Choroid plexus epithelial cell (primary cell): Measurements from ENCODE around the gene CCDC197.
A peak's percentile ranks its signal among the peaks of the same experiment; 100 is the strongest.

Experiments used
- DNase-seq: peaks from one replicate; pipeline ENCODE4 v3.0.0-alpha.2; 2010; ENCODE audit warnings: low read depth
- H3K4me3 ChIP-seq: 2 replicates; pipeline ENCODE4 v1.5.1; 2011; ENCODE audit warnings: low read depth, mild to moderate bottlenecking, control low read depth, low read length, moderate library complexity
- CTCF ChIP-seq: conservative IDR thresholded peaks from 2 replicates; pipeline ENCODE4 v1.5.1; 2011; ENCODE audit warnings: low read depth, mild to moderate bottlenecking, control low read depth, inconsistent platforms, low read length, moderate library complexity

Gene CCDC197

GRCh38 chr14:93957751-93958566 lies 39.1 kb upstream of the CCDC197 start:
- DNase-seq: no peak
- H3K4me3 ChIP-seq: no peak overlapping the region
- TF ChIP-seq CTCF: no peak

DNA sequence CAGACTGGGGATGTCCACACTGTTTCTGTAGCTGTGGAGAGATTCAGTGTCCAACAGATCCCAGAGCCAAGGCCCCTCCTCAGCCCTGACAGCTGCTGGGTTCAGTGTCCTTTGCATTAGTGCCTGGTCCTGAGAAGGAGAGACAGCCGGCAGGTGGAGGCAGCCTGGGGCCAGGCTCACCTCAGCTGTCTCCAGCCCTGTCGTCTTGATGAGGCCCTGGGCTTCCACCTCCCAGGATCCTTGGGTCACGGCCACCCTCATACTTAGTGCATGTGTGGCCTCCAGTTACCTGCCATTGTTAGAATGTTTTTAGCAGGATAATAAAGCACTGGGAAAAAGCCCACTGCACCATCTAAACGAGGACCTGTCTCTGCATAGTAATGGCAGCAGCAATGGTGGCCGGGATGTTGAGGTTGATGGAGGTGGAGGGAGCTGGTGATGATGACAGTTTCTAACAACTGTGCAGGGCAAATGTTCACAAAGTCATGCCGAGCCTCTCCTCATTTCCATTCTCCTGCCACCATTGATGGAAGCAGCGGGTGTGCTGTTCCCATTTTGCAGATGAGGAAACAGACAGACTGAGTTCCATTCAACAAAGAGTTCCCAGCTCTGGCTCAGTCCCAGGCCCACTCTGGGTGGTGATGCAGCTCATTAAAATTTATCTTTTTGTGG lies 38.4 kb upstream of the CCDC197 start:
- TF ChIP-seq CTCF: no peak
- no peak overlapping the region for H3K4me3 ChIP-seq
- no peak for DNase-seq

DNA sequence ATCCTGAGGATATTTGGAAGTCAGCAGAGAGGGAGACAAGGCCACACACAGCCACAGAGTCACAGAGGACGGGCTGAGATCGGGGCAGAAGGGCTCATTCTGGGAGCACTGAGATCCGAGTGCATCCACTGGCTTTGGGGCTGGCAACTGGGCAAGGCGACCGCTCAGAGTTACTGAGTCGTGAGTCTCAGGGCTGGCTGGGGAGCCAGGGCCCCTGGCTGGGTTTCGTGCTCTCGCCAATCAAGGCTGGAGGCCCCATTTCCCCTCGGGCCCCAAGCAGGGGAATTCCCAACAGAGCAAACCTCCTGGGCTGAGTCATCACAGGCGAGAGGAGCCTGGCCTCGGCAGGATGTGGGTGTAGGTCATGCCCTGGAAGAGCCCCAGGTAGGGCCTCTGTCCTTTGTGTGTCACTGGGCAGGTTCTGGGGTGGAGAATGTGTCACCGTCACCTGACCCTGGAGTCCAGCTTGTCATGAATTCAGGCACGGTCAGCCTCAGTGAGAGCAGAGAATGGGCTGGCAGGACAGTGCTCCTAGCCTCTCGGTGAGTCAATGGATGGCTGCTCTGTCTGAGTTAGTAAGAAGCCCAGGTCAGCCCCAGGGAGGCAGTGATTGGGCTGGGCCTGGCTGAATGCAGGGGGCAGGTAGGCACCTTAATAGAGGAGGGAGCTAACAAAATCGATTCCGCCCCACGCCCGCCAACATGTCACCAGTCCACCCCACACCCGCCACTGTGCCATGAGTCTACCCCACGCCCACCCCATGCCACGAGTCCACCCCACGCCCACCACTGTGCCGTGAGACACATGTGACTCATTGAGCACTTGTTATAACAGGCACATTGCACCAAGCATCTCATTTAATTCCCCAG lies 37.6 kb upstream of the CCDC197 start:
- TF ChIP-seq CTCF: no peak
- peak; percentile 88 for DNase-seq
- H3K4me3 ChIP-seq: no peak overlapping the region

DNA sequence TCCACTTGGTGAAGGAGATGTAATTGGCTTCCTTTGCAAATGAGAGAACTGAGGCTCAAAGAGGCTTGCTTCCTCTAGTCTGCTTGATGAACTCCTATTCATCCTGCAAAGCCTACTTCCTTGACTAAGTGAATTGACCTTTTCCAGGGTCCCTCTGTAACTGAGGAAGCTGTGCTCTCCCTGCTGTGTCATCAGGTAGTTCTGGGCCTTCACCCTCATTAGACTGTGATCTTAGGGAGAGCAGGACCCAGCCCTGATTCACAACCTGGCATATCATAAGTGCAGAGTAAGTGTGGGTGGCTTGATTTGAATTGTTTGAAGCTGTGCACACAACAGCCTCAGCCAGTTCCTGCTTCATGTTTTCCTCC lies 37.0 kb upstream of the CCDC197 start:
- no peak for DNase-seq
- no peak for TF ChIP-seq CTCF
- H3K4me3 ChIP-seq: no peak overlapping the region

DNA sequence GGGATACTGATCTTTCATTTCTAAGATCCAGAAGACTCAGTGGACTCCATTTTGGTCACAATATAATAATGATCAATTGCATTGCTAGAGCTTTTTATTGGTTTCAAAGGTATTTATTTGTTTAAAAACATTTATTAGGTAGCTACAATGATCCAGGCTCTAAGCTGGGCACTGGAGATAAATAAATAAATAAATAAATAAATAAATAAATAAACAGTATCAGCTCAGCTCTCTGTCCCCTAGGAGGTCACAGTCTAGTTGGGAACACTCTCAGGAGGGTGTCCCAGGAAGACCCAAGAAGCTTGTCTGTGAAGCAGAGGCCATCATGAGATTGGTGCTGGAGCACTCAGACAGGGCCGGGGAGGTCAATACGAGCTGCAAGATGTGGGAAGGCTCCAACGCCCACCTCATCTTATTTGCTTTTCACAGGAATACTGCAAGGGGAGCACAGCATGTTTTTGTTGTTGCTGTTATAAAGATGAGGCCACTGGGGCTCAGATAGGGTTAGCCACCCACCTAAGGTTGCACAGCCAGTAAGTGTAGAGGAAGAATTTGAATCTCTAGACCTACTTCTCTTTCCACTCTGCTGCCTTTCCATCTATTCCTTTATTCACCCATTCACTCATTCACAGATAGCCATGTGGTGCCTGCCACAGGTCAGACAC lies 36.2 kb upstream of the CCDC197 start:
- DNase-seq: no peak
- TF ChIP-seq CTCF: no peak
- no peak overlapping the region for H3K4me3 ChIP-seq

DNA sequence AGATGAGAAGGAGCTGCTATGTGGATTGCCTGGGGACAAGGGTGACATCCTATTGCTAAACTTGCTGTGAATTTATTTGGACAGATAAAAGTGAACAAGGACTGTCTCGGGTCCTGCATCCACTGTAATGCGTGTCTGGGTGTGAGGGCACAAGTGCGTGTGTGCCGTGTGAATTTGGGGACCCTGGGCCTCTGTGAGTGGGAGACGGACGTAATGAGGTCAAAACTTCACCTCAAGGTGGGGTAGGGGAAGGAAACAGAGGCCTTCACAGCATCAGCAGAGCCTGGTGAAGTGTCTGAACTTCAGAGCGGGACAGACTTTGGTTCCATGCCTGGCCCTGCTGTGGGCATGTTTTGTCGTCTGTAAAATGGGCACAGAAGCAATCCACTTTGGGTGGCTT lies 35.5 kb upstream of the CCDC197 start:
- no peak for DNase-seq
- TF ChIP-seq CTCF: no peak
- no peak overlapping the region for H3K4me3 ChIP-seq
